HG03565 (cell line): ENCODE measurements around the gene C11orf16.
"Not testable (repeated sequence)": the region's sequence is repeated elsewhere in the genome, so short reads cannot be mapped to it uniquely, and the experiment has no call there.

Experiments used
- ATAC-seq: cut with Tn5 transposase; IDR thresholded peaks from one replicate; pipeline ENCODE4 v1.9.1; 2021; ENCODE audit warnings: mild to moderate bottlenecking, moderate library complexity; ENCODE audit not compliant: unreplicated experiment

C11orf16 gene

GRCh38 chr11:8899119-8899753 is 33.5 kb downstream of the C11orf16 start:
- no peak for ATAC-seq

- not testable (repeated sequence) for ATAC-seq
Observed at GRCh38 chr11:8891185-8891584, 41.6 kb downstream of the C11orf16 start.

GRCh38 chr11:8886322-8886721 is 46.4 kb downstream of the C11orf16 start:
- ATAC-seq = no peak

- ATAC-seq = not testable (repeated sequence)
Observed at GRCh38 chr11:8881585-8881984, 51.2 kb downstream of the C11orf16 start.

- no peak for ATAC-seq
Observed at GRCh38 chr11:8878771-8879170, 54.0 kb downstream of the C11orf16 start.

- no peak for ATAC-seq
Observed at GRCh38 chr11:8873741-8874405, 58.9 kb downstream of the C11orf16 start.

GRCh38 chr11:8871962-8872361 is 60.8 kb downstream of the C11orf16 start:
- ATAC-seq = no peak

- no peak for ATAC-seq
Observed at GRCh38 chr11:8871171-8871775, 61.5 kb downstream of the C11orf16 start.

GRCh38 chr11:8870411-8871170 is 62.2 kb downstream of the C11orf16 start:
- no peak for ATAC-seq
